Heart left ventricle (tissue), 13 donors: ENCODE measurements around the gene MAGEA9B.
"Not testable (repeated sequence)": the region's sequence is repeated elsewhere in the genome, so short reads cannot be mapped to it uniquely, and the experiment has no call there.

Experiments
- CTCF ChIP-seq, 12 donors: fragments of 200-600 bp; sonication (generic) in 4 of 12; IDR thresholded peaks; one replicate each; pipeline versions ENCODE4 v1.5.0 to v1.8.0; 2018 to 2022; ENCODE audit warnings: antibody characterized with exemption in 12 of 12, mild to moderate bottlenecking in 5 of 12
- POLR2A ChIP-seq, 2 donors: fragments of 450-650 bp; IDR thresholded peaks; one replicate each; pipeline ENCODE4 v1.6.1; 2017; ENCODE audit warnings: antibody characterized with exemption in 2 of 2, mild to moderate bottlenecking in 2 of 2, moderate library complexity in 2 of 2
- donor health status: ischemic (EF 13 %, LVEDD 7.1; RV severe dilation, severe dysfunction).
- donor health status: DM: no; HTN: yes; CAD: no.
- donor health status: DM: no; HTN: no; CAD: no.
- donor health status: ischemic (EF 25% LVEDD 6.9; RV normal size, moderate dysfunction).
- donor health status: ischemic (EF 25% LVEDD 5.7; RV mildly dilated, moderate dysfunction).
- donor health status: ischemic (EF 35%, LVEDD 5.7; RV mildly dilated, moderate dysfunction).
- donor health status: nonischemic (EF 11% LVEDD 7.7; RV severe dilation, severe dysfunction).
- donor health status: DM: yes; HTN: yes; CAD: no.
- donor health status: PGD.
- donor health status: ischemic (EF 29% LVEDD 5.4; RV normal size, mild dysfunction).
- donor health status: nonischemic (EF 23%, LVEDD 6.1; RV moderate dilation, normal function).

GRCh38 chrX:149534926-149535602 lies 52.2 kb downstream of the MAGEA9B start:
- TF ChIP-seq CTCF, POLR2A (IDR thresholded peaks at IDR 0.05): not testable (repeated sequence)
